DND-41 (cell line): ENCODE measurements around the gene CEP350.

Source experiments
- CTCF ChIP-seq: IDR thresholded peaks from 2 replicates; pipeline ENCODE4 v1.5.1; 2012; ENCODE audit warnings: borderline replicate concordance, low read length, moderate library complexity, mild to moderate bottlenecking; ENCODE audit not compliant: poor library complexity, severe bottlenecking; ENCODE audit errors: extremely low read depth
- EZH2 ChIP-seq: IDR thresholded peaks from 3 replicates; pipeline ENCODE4 v1.6.1; 2012; ENCODE audit warnings: borderline replicate concordance, low read depth, mild to moderate bottlenecking, moderate library complexity, low read length, inconsistent platforms; ENCODE audit not compliant: severe bottlenecking

GRCh38 chr1:180043785-180044184 lies 89.2 kb downstream of the CEP350 start:
- no peak for TF ChIP-seq CTCF
- TF ChIP-seq EZH2: no peak
